ENCODE data around the gene TSPO.

DNA sequence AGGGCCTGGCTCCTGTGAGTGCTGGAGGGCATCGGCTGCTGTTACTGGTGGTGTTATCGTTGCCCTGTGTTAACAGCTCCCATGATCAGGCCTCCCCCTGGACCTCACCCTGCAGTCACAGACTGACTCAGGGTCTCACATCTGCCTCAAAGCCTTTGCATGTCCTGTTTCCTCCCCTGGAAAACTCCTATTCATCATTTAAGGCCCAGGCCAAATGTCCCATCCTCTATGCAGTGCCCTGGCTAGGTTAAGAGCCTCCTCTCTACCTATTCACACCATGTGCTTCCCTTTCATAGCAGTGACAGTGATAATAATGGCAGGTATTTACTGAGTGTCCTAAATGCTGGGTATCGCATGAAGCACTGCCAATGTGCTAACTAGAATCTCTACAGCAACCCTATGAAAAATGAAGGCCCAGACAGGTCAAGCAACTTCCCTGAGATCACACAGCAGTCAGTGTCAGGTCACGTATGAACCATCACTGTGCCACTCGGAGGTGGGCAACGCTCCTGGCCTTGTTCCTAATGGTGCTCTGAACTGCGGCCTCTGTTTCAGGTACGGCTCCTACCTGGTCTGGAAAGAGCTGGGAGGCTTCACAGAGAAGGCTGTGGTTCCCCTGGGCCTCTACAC, 9.3 kb downstream of the TSPO start:
- TF ChIP-seq, protein P1, sequence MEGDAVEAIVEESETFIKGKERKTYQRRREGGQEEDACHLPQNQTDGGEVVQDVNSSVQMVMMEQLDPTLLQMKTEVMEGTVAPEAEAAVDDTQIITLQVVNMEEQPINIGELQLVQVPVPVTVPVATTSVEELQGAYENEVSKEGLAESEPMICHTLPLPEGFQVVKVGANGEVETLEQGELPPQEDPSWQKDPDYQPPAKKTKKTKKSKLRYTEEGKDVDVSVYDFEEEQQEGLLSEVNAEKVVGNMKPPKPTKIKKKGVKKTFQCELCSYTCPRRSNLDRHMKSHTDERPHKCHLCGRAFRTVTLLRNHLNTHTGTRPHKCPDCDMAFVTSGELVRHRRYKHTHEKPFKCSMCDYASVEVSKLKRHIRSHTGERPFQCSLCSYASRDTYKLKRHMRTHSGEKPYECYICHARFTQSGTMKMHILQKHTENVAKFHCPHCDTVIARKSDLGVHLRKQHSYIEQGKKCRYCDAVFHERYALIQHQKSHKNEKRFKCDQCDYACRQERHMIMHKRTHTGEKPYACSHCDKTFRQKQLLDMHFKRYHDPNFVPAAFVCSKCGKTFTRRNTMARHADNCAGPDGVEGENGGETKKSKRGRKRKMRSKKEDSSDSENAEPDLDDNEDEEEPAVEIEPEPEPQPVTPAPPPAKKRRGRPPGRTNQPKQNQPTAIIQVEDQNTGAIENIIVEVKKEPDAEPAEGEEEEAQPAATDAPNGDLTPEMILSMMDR (IDR thresholded peaks at IDR 0.05): no peak
- TF ChIP-seq ZFX (IDR thresholded peaks at IDR 0.05; ENCODE audit: borderline replicate concordance): no peak

Measured in 22Rv1 (cell line).